T-helper 2 cell (primary cell): ENCODE measurements around the gene NT5E.
"Not testable (repeated sequence)": the region's sequence is repeated elsewhere in the genome, so short reads cannot be mapped to it uniquely, and the experiment has no call there.

Experiments
- DNase-seq, 5 experiments: peaks; one replicate each; pipeline versions ENCODE4 v3.0.0 to v3.0.0-alpha.2; 2012 to 2022
- total RNA-seq, 2 donors: gene quantifications; one replicate each; lab custom pipeline; 2026; lab: John Stamatoyannopoulos, UW

Gene NT5E
- total RNA-seq = 2.5 to 3.6 reads per million in 2 donors

DNA sequence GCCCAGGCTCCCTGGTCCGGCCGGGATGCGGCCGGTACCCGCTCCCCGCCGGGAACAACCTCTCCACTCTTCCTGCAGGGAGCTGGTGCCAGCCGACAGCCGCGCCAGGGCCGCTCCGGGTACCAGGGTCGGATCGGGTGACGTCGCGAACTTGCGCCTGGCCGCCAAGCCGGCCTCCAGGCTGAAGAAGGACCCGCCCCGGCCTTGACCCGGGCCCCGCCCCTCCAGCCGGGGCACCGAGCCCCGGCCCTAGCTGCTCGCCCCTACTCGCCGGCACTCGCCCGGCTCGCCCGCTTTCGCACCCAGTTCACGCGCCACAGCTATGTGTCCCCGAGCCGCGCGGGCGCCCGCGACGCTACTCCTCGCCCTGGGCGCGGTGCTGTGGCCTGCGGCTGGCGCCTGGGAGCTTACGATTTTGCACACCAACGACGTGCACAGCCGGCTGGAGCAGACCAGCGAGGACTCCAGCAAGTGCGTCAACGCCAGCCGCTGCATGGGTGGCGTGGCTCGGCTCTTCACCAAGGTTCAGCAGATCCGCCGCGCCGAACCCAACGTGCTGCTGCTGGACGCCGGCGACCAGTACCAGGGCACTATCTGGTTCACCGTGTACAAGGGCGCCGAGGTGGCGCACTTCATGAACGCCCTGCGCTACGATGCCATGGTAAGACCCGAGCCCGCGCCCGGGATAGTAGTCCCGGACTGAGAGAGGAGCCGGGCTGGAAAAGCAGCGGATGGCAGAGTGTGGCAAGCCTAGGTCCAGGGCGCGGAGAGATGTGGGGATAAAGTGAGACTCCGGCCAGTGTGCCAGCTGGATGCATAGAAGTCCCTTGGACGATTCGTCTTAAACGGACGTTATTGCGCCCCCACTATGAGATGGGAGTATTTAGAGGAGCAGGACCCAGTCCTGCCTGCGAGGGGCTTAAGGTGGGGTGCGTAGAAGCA lies at the start of gene NT5E:
Gene NT5E (plus strand): TSS at position 266 of the 942 bp plus-strand sequence. CDS start 57 bp downstream, at position 323.
- peak in 2 of 5 experiments; percentile 35 to 72 for DNase-seq

DNA sequence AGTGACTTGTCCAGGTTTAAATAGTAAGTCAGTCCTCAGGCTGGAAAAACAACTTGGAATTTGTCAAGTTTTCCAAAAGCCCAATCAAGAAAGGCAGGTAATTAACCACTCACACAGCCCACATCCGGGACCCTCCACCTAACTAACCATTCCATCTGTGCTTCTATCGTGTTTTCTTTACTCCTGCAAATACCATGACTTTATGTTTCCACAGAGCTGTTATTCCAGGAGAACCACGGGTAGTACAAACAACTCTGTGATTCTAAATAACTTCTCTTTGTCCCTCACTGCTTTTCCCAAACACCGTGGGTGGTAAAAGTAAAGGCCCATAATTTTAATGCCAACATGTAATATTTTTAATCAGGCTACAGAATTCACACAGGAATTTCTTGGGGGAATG lies 49.6 kb upstream of the NT5E start:
- no peak for DNase-seq

DNA sequence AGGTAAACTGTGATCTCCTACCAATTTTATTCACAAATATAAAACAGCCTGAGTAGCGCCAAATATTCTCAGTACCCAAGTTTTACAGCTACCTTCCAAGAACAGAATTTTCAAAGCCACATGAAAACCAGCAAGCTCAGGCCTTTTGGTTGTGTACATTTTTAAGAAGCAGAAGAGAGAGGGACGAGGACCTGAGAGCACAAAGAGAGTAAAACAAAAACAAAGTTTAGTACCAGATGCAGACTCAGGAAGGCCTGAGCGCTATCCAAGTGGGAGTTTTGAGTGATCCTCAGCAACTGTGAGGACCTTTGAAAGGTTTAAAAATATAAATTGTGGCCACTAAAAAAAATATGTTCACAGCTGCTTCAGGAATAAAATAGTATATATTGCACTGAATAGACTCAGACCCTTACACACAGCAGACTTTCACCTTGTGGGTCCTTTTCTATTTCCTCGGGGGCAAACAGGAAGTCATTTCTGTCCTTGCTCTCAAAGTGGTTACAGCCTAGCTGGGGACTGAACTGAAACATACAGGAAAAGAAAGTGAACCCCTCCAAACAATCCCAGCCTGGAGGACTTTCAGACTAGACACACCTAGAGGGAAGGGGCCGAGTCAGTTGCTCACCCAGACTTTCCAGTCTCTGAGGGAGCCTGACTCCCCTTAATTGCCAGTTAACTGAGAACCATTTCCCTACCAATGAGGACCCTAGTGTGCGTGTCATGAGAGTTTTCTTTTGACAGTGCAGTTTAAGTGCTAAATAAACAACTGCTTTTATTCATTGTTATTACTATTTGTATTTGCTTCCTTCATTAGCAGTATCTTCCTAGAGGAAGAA lies 48.5 kb upstream of the NT5E start:
- no peak for DNase-seq

DNA sequence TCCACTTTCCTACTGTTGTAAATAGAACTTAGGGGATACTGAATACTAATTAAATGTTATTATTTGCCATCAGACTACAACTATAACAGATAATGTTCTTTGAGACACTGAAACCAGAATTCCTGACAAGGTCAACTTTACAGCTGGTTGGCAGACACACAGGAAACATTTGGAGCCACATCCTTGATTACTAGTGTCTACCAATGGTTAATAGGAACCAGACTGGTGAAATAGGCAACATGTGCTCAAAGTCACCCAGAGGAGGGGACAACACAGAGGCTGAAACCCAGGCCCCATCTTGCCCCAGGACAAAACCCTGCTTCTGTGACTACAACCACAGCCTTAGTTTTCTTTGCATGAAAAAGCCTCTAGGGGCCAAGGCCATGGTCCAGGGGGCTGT lies 47.8 kb upstream of the NT5E start:
- DNase-seq = no peak

DNA sequence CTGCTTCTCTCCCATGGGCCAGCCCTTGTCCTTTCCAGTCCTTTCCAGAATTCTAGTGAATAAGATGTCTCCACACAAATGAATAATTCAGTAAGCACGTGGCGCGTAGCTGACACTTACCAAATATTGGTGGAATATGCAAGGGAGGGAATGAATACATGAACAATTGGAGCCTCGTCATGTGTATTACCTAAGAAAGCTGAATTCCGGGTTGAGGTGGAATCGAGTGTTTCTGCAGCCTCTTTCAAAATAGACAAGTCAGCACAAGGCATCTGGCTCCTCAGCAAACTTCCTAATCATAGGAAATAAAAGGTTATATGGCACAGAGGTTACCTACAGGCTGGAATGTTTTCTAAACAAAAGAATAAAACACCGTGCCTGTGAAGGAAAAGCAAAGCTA lies 47.0 kb upstream of the NT5E start:
- DNase-seq = no peak

DNA sequence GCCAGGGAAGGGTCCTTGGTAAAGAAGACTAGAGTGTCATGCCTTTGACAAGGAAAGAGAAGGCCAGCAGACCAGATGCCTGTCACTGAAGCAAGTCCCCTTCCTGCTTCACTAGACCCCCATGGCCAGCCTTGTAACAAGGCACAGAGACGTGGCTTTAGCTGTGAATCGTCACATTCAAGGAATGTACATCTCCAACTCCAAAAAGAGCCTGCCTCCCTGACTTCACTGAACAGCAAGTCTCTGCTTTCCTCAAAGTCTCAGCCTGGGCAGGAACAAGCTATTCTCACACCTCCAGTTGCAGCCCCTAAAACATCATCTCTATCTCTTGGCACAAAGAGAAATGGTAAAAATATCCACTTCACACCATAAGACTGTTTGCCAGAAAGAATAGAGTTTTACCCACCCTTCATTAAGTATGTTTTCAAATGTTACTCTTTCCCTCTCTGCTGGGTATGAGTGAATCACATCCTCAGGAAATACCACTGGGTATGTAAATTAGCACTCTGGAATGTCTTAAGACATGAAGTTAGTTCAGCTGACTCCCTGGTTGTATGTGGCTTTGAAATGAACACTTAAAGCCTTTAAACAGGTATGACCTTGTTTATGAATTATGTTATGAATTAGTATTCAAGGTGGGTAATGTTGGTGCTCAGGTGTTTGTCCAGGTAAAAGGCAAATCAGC lies 46.4 kb upstream of the NT5E start:
- no peak for DNase-seq

DNA sequence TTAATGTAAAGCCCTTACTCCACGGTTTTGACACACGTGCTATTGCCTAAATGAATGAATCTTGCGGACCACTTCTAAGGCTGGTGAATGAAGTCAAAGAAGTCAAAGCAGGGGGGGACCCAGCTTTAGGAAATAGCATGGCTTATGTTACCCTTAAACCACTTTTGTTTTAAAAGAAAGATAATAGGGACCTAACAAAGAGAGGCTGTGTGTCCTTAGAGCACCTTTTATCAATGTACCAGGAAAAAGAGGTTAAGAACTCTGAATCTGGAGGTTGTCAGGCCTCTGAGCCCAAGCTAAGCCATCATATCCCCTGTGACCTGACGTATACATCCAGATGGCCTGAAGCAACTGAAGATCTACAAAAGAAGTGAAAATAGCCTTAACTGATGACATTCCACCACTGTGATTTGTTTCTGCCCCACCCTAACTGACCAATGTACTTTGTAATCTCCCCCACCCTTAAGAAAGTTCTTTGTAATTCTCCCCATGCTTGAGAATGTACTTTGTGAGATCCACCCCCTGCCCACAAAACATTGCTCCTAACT lies 45.8 kb upstream of the NT5E start:
- not testable (repeated sequence) for DNase-seq

DNA sequence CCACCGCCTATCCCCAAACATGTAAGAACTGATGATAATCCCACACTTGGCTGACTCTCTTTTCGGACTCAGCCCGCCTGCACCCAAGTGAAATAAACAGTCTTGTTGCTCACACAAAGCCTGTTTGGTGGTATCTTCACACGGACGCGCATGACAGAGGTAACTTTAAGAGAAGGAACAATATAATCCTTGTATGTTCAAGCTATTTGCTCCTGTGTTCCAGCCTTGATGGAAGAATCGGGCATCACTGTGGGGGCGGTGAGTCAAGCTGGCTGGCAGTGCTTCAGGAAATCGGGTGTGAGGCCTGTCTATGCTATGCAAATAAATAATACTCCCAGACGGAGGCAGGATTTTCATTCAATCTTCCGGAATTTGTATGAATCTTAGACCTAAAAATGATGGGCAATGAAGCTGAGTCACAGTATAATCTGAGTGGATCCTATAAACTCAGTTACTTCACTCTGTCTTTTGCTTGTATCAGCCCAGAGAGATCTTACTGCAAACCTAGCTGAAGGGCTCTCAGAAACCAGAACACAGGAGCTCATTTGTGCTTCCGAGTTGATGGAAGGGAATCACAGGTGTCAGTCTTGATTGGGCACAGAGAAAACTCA lies 45.2 kb upstream of the NT5E start:
- DNase-seq = no peak

DNA sequence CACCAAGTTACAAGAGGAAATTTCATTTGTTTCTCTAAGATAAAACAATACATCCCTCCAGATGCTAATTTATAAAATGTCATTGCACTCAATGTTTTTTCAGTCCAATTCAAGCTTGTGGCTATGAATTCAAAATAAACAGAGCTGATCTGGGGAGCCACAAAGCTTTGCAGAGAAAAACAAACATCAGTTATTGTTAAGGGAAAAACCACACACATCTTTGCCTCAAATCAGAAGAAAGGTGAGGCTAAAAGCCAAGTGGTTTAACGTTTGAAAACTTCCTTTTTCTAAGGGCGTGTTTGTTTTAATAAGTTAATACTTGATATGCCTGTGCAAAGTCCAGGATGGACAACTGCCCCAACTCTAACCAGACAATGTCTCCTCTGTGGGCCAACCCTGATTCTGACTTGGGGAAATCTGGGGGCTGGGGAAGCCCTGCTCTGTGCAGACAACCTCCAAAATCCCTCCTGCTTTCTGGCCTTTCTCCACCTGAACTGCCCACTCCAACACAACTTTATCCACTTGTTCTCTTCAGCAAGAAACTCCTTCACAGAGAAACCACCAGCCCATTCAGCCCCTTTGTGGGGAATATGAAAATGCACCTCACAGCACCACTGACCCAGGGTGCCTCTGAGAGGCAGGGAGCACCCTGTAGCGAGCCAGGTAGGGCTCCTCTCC lies 44.6 kb upstream of the NT5E start:
- peak in 1 of 5 experiments; percentile 49 for DNase-seq

DNA sequence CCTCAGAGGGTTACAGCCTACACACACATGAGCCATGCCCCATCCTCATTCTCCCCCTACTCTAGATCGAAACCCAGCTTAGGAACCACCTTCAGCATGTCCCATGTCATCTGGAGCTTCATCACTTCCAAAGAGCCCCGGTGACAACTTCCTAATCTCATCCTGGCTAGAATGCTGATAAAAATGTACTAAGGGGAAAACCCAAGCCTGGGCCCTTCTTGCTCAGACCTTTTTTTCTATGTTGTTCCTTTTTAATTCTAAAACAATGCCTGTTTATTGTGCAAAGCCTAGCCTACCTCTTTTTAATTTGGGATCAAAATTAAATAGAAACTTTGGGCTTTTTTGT lies 44.1 kb upstream of the NT5E start:
- DNase-seq = no peak

DNA sequence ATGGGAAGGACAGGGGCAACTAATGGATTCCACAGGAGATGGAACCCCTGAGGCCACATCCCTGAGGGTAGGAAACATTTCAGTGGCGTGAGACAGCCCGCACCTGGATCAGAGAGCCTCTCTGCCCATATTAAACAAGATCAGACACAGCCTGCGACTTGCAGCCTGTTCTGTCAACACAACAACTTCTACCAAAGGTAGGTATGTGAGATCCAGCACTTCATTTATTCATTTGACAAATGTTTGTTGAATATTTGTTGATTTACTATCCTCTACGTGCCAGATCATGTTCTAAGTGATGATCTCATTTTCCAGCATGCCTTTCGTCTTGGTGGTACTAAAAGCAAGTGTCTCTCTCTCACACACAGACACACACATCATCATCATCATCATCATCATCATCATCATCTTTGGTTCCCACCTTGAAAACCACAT lies 43.2 kb upstream of the NT5E start:
- no peak for DNase-seq

DNA sequence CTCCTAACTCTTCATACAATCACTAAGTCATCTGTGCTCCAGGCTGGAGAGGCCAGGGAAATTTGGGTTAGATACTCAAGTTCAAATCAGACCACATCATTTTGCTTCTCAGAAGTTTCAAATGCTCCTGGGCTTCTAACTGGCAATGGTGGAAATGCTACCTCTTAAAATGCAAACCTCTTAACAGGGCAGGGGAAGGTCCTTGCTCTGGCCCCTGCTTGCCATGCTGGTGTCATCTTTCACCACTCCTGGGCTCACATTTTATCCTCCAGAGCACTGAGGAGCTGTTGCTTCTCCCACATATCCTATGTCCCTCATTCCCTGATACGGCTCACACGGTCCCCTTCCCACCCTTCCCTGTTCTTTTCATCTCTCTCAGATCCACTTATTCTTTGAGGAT lies 41.8 kb upstream of the NT5E start:
- DNase-seq = no peak

DNA sequence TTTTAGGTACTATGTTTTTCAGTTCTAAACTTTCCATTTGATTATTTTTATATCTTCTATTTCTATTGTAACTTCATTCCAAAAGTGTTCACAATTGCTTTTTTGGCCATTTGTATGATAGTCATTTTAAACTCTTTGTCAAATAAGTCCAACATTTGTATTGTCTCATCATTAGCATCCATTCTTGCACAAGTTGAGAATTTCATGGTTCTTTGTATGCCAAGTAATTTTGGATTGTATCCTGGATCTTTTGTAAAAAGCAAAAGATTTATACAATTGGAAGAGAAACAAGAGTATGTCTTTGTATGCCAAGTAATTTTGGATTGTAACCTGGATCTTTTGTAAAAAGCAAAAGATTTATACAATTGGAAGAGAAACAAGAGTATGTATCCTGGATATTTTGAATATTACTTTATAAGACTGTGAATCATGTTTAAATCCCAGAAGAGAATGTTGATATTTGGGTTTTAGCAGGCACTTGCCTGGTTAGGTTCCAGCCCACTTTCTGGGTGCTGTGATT lies 36.9 kb upstream of the NT5E start:
- no peak for DNase-seq

DNA sequence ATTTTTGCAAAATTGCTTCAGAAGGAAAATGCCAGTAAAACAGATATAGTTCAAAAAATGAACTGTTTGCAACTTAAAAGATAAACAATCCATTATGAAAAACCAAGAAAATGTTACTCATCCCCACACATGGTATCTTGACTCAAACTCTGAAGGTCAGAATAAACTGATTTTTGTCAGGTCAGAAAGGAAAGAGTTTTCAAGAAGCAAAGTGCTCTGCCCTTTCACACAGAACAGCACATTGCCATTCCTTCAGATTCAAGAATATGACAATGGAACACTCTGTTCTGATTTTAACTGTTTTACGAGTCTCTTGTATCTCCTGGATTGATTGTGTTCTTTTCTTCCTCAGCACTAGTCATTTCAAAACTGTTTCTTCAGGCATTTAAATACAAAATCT lies 33.8 kb upstream of the NT5E start:
- DNase-seq = no peak

DNA sequence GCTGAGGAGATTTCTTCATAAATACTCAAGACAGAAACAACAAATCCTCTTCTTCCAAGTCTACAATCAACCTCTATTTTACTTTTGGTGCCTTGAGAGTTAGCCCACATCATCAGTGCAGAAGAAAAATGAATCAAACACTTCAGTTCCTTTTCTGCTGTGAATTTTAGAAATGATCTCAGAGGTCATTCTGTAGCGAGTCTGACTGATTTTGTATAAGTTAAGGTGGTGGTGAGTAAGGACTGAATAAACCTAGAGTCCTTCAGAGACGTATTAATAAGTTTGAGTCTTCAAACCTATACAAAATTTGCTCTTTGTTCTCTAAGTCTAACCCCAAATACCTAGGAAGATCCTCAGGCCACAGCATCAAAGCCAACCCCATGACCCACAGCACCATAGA lies 33.1 kb upstream of the NT5E start:
- DNase-seq = no peak

DNA sequence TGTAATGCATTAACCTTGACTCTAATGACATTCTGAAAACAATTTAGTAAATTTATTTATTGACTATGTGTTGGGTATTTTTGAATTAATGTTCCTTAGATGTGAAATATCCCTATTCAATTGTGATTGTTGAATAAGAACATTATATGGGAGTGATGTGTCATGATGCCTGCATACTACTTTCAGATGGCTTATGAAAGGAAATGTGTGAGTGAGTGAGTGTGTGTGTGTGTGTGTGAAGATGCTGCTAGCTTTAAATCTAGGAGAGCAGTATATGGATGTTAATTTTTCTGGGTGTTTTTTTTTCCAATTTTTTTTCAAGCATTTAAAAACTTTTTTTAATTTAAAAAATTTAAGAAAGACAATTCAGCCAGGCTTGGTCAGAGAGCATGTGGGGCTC lies 32.5 kb upstream of the NT5E start:
- no peak for DNase-seq

DNA sequence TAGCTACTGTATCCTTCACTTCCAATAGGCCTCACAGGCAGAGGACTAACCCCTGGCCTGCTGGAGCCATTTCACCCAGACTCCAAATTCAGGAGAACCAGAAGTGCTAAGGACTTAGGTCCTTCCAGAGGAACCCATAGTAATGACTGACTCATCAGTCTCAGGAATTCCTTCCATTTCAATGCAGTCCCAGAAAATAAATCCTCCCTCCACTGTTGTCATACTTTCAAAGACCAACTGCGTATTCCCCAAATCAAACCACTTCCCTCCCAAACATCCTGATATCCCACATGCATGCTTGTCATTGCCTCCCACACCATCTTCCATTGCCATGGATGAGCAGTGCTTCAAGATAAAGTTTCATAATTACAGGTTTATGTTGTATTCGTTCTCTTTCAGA lies 31.8 kb upstream of the NT5E start:
- no peak for DNase-seq

DNA sequence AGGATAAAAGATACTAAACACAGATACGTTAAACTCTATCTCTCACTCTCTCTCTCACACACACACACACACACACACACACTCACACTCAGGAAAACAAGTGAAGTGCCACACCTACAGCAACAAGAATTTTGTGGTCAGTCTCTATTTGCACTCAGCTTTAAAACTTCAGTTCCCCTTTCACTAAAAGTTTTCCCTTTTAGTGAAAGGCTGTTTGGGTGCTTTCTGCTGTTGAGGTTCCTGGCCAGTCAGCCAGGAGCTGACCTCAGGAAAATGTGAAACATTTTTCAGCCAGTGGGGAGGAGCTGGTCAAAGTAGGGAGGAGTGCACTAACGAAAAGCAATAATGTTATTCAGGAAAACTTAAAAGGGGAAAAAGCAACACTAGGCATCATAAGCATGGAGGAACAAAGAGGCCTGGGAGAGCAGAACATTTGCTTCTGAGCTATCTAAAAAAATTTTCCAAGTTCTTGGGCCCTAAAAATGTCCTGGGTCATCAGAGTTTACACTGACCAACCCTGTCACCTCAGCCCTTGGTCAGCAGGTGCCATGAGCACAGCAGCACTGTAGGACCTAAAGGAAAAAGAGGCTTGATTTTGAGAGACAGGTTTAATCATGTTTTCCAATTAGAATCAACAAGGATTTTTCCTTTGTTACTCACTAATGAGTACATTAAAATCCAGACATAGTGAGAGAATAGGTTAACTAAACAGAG lies 30.7 kb upstream of the NT5E start:
- DNase-seq = no peak

DNA sequence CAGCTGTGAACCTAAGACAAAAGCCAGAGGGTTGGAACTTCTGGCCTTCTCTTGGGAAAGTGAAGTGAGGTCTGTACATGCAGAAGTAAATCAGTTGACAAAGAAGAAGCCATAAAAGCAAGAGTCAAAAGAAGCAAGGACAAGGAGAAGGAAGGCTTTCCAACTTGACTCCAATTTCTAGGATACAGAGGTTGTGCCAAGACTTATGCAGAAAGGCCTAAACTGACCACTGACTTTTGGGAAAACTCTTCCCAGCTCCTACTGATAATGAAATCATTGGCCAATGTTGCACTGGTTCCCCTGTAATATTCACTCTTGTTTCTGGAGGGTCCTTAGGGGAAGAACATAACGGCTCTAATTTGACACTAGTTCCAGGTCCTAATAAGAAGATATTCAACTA lies 29.3 kb upstream of the NT5E start:
- no peak for DNase-seq

DNA sequence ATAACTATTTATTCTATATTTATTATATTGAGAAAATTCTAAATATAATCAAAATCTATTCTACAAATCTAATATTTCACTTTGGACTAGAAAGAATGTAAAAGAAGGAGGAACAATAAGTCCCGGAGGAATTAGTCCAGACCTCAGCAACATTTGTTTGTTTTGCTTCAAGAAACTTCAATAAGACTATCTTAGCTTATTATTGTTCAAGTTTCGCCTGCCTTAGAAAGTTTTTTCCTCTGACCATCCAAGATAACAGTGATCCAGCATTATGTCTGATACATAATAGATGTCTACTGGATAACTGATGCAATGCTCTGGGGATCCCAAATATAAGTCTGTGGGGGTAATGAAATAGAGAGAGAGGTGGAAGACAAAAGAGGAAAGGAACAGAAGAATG lies 28.7 kb upstream of the NT5E start:
- DNase-seq = no peak

DNA sequence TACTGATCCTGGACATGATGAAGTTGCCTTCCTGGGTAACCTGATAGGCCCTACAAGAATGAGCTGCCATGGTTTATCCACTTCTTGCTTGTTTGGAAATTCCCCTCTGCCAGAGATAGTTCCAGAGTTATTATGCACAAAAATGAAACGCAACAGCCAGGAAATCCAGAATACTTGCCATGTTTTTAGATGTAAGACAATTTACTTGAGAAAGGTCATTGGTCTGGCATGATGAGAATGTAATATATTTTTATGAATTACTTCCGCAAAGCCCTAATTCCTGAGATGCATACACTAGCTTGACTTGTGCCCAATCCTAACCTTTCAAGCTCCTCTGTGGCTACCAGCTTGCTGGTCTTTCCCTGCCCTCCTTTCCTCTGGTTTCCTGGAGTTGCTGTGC lies 27.9 kb upstream of the NT5E start:
- no peak for DNase-seq
